ENCODE measurements around the gene SIK1. TPM values are rescaled to one million over a fixed set of nuclear protein-coding genes. Genes with fewer than 3 reads are reported as not detected.
"Not testable (repeated sequence)": the region's sequence is repeated elsewhere in the genome, so short reads cannot be mapped to it uniquely, and the experiment has no call there.

Gene SIK1
- total RNA-seq, 1 experiment from 2014 or later = 86.9 TPM

DNA sequence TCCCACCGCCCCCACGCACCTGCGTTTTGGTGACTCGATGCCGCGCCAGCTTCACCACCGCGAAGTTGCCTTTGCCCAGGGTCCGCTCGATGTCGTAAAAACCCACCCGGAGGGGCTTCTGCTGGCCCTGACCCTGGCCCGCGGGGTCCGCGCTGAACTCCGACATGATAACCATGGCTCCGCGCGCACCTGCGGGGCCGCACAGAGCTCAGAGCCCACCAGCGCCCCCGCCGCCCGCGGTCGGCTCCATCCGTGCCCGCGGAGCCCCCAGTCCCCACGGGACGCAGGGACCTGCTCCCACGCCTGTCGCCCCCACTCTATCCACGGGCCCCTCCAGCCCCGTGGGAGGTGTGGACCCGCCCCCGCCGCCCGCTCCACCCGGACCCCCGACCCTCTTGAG is 927 bp downstream of the SIK1 start:
- H3K4me3 Mint-ChIP-seq (ENCODE audit: unreplicated experiment); H3K4me1 Mint-ChIP-seq (ENCODE audit: insufficient read depth, unreplicated experiment); H3K27ac Mint-ChIP-seq (ENCODE audit: low read depth, unreplicated experiment); H3K27me3 Mint-ChIP-seq (ENCODE audit: insufficient read depth, unreplicated experiment); H3K36me3 Mint-ChIP-seq (ENCODE audit: insufficient read depth, unreplicated experiment); intact Hi-C loops (cut with micrococcal nuclease); POLR2A ChIA-PET; DNase-seq (ENCODE audit: unreplicated experiment); H3K9me3 Mint-ChIP-seq (ENCODE audit: unreplicated experiment); CTCF ChIA-PET; BruUV-seq (replicated peaks): not testable (repeated sequence)

DNA sequence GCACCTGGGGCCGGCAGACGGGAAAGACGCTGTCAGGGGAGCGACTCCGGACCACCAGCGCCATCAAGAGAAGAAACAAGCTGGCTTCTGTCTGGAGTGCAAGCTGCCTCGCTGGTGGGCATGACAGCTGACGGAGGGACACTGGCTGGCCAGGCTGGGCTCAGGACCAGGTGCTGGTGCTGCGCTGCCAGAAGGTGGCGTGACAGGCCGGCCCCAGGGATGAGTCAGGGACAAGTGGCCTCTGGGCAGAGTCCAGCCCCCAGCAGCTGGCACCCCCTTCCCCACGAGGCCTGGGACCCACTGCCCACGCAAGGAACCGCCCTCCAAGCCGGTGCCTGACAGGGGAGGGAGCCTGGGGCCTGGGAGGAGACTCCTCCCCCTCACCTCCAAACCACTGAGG is 7.5 kb downstream of the SIK1 start:
- H3K27me3 Mint-ChIP-seq (ENCODE audit: insufficient read depth, unreplicated experiment); CTCF ChIA-PET; H3K9me3 Mint-ChIP-seq (ENCODE audit: unreplicated experiment); H3K4me3 Mint-ChIP-seq (ENCODE audit: unreplicated experiment); H3K27ac Mint-ChIP-seq (ENCODE audit: low read depth, unreplicated experiment); H3K4me1 Mint-ChIP-seq (ENCODE audit: insufficient read depth, unreplicated experiment); intact Hi-C loops (cut with micrococcal nuclease); BruUV-seq (replicated peaks); H3K36me3 Mint-ChIP-seq (ENCODE audit: insufficient read depth, unreplicated experiment); POLR2A ChIA-PET; DNase-seq (ENCODE audit: unreplicated experiment): not testable (repeated sequence)

DNA sequence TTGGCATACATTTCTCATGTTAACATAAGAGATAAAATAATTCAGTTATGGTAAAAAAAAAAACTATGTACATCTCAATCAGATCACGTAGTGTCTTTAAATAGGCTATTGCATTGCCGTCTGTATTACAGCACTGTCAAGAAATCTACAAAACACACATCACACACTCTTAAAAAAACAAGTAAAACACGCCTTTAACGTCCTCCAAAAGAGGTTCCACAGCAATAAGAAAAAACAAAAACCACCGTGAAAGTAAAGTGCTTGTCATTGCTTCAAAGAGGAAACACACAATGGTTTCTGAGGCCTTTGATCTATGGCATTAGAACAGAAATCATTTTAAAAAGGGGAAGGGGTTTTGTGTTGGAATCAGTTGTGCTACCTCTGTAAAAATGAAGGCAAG is 12.4 kb downstream of the SIK1 start:
- CTCF ChIA-PET; intact Hi-C loops (cut with micrococcal nuclease); H3K9me3 Mint-ChIP-seq (ENCODE audit: unreplicated experiment); H3K27ac Mint-ChIP-seq (ENCODE audit: low read depth, unreplicated experiment); H3K4me1 Mint-ChIP-seq (ENCODE audit: insufficient read depth, unreplicated experiment); BruUV-seq (replicated peaks); H3K4me3 Mint-ChIP-seq (ENCODE audit: unreplicated experiment); H3K36me3 Mint-ChIP-seq (ENCODE audit: insufficient read depth, unreplicated experiment); H3K27me3 Mint-ChIP-seq (ENCODE audit: insufficient read depth, unreplicated experiment); DNase-seq (ENCODE audit: unreplicated experiment); POLR2A ChIA-PET: not testable (repeated sequence)

DNA sequence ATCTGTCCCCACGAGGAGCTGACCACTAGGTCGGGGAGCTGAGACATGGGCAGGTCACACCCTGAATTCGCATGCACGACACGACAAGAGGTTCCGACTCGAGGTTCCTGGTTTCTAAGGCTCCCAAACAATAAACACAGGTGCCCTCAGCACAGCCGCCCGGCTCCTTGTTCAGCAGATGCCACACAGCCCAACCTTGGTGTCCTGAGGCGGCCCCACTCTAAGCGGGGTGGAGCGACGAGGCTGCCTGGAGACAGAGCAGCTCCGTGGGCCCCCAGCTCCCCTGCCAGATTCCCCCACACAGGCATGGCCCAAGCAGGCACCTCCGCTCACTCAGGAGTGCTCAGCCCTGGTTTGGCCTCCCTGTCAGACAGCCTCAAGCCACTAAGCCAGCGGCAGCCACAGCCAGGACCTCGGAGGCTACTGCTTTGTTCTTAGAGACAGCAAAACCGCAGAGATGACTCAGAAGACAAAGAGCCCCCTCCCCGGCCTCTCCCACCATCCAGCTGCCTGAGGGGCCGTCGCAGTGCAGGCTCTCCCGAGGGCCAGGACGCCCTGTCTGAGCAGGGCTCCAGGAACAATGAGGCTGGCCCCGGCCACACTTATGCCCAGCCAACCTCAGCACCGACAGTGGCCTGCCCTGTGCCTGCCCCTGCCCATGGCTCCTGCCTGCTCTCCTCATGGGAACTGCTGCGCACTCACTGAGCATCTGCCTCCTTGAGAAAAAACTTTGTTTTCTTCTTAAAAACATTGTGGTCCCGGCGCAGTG is 14.7 kb downstream of the SIK1 start:
- H3K27ac Mint-ChIP-seq (ENCODE audit: low read depth, unreplicated experiment); DNase-seq (ENCODE audit: unreplicated experiment); intact Hi-C loops (cut with micrococcal nuclease); CTCF ChIA-PET; H3K27me3 Mint-ChIP-seq (ENCODE audit: insufficient read depth, unreplicated experiment); H3K36me3 Mint-ChIP-seq (ENCODE audit: insufficient read depth, unreplicated experiment); BruUV-seq (replicated peaks); POLR2A ChIA-PET; H3K4me1 Mint-ChIP-seq (ENCODE audit: insufficient read depth, unreplicated experiment); H3K4me3 Mint-ChIP-seq (ENCODE audit: unreplicated experiment); H3K9me3 Mint-ChIP-seq (ENCODE audit: unreplicated experiment): not testable (repeated sequence)

DNA sequence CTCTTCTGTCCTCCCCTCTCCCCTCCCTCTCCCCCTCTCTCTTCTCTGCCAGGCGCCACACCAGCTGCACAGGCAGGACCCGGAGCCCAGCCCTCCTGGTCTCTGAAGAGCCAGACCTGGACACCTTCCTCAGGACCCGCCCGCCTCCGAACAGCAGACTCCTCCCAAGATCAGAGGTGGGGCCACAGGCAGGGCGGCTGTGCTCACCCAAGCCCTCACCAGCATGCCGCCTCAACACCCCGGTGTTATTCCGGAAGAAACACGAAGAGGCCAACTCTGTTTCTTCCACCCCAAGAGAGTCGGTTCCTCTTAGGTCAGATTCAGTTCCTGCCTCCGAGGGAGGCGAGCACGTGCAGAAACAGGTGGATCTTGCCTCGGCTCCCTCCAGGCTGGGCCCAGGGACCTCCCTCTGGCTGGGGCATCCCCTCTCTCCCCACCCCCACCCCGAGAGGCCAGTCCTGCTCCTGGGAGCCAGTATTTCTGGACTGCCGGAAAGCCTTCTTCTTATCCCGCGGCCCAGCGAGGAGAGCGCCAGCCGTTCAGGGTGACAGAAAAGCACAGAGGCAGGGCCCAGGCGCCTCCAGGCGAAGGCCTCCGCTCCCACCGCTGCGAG is 16.4 kb downstream of the SIK1 start:
- H3K27me3 Mint-ChIP-seq (ENCODE audit: insufficient read depth, unreplicated experiment); DNase-seq (ENCODE audit: unreplicated experiment); BruUV-seq (replicated peaks); intact Hi-C loops (cut with micrococcal nuclease); H3K36me3 Mint-ChIP-seq (ENCODE audit: insufficient read depth, unreplicated experiment); POLR2A ChIA-PET; H3K27ac Mint-ChIP-seq (ENCODE audit: low read depth, unreplicated experiment); H3K9me3 Mint-ChIP-seq (ENCODE audit: unreplicated experiment); CTCF ChIA-PET; H3K4me3 Mint-ChIP-seq (ENCODE audit: unreplicated experiment); H3K4me1 Mint-ChIP-seq (ENCODE audit: insufficient read depth, unreplicated experiment): not testable (repeated sequence)

DNA sequence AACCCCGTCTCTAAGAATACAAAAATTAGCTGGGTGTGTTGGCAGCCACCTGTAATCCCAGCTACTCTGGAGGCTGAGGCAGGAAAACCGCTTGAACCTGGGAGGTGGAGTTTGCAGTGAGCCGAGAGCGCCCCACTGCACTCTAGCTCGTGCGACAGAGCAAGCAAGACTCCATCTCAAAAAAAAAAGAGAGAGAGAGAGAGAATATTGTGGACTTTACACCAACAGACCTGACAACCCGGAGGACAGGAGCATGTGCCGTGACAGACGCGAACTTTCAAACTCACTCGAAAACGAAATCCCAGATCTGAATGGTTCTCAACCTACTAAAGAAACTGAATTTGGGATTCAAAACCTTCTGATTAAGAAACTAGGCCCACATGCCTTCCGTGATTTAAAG is 19.8 kb downstream of the SIK1 start:
- CTCF ChIA-PET; H3K27ac Mint-ChIP-seq (ENCODE audit: low read depth, unreplicated experiment); DNase-seq (ENCODE audit: unreplicated experiment); H3K27me3 Mint-ChIP-seq (ENCODE audit: insufficient read depth, unreplicated experiment); POLR2A ChIA-PET; H3K4me3 Mint-ChIP-seq (ENCODE audit: unreplicated experiment); H3K4me1 Mint-ChIP-seq (ENCODE audit: insufficient read depth, unreplicated experiment); intact Hi-C loops (cut with micrococcal nuclease); H3K36me3 Mint-ChIP-seq (ENCODE audit: insufficient read depth, unreplicated experiment); BruUV-seq (replicated peaks); H3K9me3 Mint-ChIP-seq (ENCODE audit: unreplicated experiment): not testable (repeated sequence)

DNA sequence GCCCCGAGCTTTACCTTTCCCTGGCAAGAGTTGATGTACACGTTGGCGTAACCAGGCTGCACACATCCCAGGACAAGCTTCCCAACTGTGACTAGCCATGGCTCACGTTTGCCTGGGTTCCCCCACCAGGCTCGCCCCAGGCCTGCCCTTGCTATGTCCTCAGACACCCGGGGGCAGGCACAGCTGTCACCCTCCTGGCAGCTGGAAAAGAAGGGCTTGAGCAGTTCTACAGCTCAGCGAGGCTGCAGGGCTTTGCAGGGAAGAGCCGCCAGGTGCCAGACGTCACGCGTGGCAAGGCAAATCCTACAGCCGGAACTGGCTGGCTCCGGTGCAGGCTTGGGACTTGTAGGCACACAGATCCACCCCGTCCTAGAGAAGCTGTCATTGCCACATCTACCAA is 22.5 kb downstream of the SIK1 start:
- H3K36me3 Mint-ChIP-seq (ENCODE audit: insufficient read depth, unreplicated experiment); H3K27ac Mint-ChIP-seq (ENCODE audit: low read depth, unreplicated experiment); H3K27me3 Mint-ChIP-seq (ENCODE audit: insufficient read depth, unreplicated experiment); DNase-seq (ENCODE audit: unreplicated experiment); intact Hi-C loops (cut with micrococcal nuclease); H3K9me3 Mint-ChIP-seq (ENCODE audit: unreplicated experiment); POLR2A ChIA-PET; BruUV-seq (replicated peaks); CTCF ChIA-PET; H3K4me3 Mint-ChIP-seq (ENCODE audit: unreplicated experiment); H3K4me1 Mint-ChIP-seq (ENCODE audit: insufficient read depth, unreplicated experiment): not testable (repeated sequence)

DNA sequence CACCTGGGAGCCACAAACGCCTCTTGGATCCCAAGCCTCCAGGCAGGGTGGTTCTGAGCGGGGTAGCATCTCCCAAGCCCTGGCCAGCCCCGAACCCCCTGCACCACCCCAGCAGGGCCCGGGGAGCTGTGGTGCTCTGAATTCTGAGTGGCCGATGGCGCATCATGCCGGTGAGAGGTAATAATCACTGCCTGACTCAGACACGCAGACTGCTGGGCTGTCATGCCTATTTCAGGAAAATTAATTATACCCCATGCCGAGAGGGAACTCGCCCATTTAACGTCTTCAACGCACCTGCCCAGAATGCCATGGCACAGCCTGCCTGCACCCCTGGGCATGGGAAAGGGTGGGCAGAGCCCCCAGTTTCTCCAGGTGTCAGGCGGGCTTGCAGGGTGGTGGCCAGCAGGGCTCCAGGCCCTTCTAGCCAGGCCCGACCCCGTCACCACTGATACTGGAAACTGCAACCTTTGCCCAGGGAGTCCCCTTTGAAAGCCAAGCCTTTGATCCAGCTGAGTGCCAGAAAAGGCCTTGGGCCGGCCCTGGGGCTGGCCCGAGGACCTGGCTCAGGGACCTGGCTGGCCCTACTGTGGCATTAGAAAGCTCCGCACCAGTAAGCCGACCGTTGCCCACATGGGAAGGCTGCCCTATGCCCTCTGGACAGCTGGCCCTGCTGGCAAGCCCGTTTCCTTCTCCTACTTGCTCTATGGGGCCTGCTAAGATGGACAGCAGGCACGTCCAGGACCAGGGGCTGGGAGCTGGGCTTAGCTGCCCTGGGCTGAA is 23.1 kb downstream of the SIK1 start:
- POLR2A ChIA-PET; H3K9me3 Mint-ChIP-seq (ENCODE audit: unreplicated experiment); H3K27me3 Mint-ChIP-seq (ENCODE audit: insufficient read depth, unreplicated experiment); H3K27ac Mint-ChIP-seq (ENCODE audit: low read depth, unreplicated experiment); DNase-seq (ENCODE audit: unreplicated experiment); BruUV-seq (replicated peaks); intact Hi-C loops (cut with micrococcal nuclease); H3K4me1 Mint-ChIP-seq (ENCODE audit: insufficient read depth, unreplicated experiment); CTCF ChIA-PET; H3K36me3 Mint-ChIP-seq (ENCODE audit: insufficient read depth, unreplicated experiment); H3K4me3 Mint-ChIP-seq (ENCODE audit: unreplicated experiment): not testable (repeated sequence)

DNA sequence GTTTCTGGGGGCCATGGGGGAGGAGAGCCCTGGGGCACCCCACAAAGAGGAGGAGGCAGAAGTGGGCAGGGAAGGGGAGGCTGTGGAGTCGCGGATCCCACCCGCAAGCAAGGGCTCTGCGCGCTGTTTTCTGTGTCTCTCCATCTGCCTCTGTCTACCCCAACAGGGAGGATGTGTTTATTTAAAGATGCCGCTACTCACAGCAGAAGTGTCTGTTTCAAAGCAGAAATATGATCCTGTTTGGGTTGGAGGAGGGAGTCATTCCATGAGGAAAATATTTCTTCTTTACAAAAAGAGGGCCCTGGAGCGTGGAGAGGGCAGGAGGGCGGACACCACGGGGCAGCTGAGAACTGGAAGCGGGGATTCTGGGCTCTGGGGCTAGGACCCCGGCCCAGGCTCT is 25.8 kb downstream of the SIK1 start:
- H3K4me1 Mint-ChIP-seq (ENCODE audit: insufficient read depth, unreplicated experiment); intact Hi-C loops (cut with micrococcal nuclease); POLR2A ChIA-PET; H3K27ac Mint-ChIP-seq (ENCODE audit: low read depth, unreplicated experiment); DNase-seq (ENCODE audit: unreplicated experiment); BruUV-seq (replicated peaks); H3K4me3 Mint-ChIP-seq (ENCODE audit: unreplicated experiment); CTCF ChIA-PET; H3K36me3 Mint-ChIP-seq (ENCODE audit: insufficient read depth, unreplicated experiment); H3K9me3 Mint-ChIP-seq (ENCODE audit: unreplicated experiment); H3K27me3 Mint-ChIP-seq (ENCODE audit: insufficient read depth, unreplicated experiment): not testable (repeated sequence)
